Measurements from ENCODE around the gene TAPT1. TPM values are rescaled to one million over a fixed set of nuclear protein-coding genes. Genes with fewer than 3 reads are reported as not detected.
"Not testable (repeated sequence)": the region's sequence is repeated elsewhere in the genome, so short reads cannot be mapped to it uniquely, and the experiment has no call there.

The TAPT1 gene
- total RNA-seq, 1 donor from 2014 or later: 17.4 TPM

DNA sequence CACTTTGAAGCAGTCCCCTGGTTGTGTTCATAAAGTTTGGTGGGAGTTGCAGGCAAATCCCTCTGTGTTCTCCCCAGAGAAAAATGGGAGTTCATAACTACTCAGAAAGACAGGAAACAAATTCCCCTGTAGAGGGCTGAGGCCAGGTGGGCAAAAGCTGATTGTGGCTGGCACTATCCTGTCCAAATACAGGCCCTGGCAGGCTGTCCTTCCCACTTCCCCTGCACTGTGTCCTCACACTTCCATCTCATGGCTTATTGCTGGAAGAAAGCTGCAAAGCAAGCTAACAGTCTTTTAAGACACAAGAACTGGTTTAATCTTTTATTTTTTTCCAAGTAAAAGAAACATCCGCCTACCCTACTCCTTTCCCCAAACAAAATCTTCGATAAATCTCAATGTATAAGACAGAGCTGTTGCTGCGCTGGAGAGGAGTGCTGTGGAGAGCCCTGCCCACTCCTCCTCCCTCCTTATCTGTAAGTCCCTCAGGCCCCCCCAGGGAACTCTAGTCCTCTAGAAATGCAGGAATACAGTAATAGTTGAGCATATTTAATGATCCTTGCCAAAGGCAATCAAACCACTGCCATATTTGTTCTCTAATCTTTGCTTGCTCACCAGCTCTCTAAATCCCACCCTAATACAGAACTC, 14.0 kb downstream of the TAPT1 start:
- peak; percentile 32 for DNase-seq

GRCh38 chr4:16207409-16207808, 18.9 kb downstream of the TAPT1 start:
- DNase-seq: no peak

GRCh38 chr4:16206848-16207247, 19.4 kb downstream of the TAPT1 start:
- DNase-seq: no peak

- DNase-seq: no peak
Measured at GRCh38 chr4:16206301-16206700, 20.0 kb downstream of the TAPT1 start.

DNA sequence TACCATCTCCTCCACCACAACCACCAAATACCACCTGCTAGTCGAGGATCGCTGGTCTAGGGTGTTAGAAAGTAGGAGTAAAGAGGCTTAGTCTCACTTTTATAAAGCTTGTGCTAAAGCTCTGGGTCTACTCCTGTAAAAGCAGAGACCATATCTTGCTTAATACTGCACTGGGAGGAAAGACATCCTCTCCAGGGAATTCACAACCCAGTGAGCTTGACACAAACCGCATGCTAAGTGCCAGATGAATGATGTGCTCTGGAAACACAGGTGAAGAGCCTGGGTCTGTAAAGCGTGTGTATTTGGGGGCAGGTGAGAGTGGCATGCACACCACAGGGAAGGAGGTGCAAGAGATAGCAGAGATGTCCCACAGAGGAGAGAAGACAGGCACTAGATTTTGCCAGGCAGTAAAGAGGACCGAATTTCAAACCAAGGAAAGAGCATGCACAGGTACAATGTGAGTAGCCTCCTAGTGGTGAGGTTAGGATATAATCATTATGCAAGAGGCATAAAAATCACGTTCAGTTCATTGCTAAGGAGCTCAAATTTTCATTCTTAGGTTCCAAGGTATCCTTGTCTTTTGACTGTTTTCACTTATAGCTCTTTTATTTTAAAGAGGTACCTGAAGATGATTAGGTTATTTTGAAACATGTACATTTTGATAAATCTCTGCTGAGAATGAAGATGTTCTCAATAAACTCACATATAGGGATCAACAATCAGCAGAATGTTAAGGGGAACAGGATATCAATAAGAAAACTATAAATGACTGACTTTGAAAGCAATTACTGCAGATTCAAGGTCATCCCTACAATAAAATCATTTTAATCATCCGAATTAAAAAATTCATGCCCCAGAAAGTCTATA, 20.7 kb downstream of the TAPT1 start:
- DNase-seq: peak; percentile 43

- DNase-seq: no peak
Measured at GRCh38 chr4:16204505-16204904, 21.8 kb downstream of the TAPT1 start.

- DNase-seq: no peak
Measured at GRCh38 chr4:16203083-16203482, 23.2 kb downstream of the TAPT1 start.

DNA sequence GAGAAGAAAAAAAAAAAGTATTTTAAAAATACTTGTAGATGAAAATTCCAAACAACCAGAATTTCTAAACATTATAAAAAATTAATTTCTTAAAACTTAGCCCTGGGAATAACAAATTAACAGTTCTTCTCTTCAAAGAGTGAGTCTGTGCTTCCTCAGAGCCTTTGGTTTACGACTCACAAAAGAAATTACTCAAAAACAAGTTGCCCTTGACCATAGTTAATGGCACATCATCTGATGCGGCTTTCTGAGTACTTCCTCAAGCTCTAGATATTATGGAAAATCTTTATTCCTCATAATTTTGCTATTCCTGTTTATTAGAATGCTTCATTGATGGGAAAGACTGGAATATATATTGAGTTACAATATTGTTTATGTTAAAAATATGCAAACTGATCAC, 23.7 kb downstream of the TAPT1 start:
- DNase-seq: no peak

DNA sequence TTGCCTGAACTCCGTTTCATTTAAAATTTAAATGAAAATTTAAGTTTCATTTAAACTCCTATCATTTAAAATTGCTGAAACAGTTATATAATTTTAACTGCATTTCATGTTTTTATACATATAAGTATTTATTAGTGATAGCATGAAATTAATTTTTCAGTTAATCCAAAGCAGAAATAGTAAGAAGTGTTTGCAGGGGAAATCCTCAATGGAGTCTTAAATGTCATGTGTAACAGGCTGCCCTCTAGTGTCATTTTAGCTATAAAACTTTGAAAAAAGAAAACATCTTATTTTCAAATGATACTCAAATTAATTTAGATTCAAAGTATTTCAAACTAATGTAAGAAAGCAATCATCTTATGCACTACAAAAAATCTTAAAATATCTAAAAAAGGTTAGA, 27.2 kb downstream of the TAPT1 start:
- peak; percentile 63 for DNase-seq

GRCh38 chr4:16197876-16198665, 28.2 kb downstream of the TAPT1 start:
- DNase-seq: peak; percentile 25

GRCh38 chr4:16196482-16197393, 29.5 kb downstream of the TAPT1 start:
- DNase-seq: peak; percentile 75

- DNase-seq: no peak
Measured at GRCh38 chr4:16195209-16195608, 31.1 kb downstream of the TAPT1 start.

DNA sequence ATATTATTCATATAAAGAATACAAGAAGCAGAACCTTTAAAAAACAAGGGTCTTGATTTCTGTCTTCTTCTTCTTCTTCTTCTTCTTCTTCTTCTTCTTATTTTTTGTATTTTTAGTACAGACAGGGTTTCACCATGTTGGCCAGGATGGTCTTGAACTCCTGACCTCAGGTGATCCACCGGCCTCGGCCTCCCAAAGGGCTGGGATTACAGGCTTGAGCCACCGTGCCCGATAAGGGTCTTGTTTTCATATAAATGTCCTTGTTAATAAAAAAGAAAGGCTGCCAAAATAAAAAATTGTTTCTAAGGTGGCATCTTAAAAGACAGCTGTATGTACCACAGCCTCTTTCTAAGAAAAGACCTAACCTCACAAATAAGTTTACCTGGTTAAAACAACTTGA, 31.5 kb downstream of the TAPT1 start:
- not testable (repeated sequence) for DNase-seq

- DNase-seq: no peak
Measured at GRCh38 chr4:16194214-16194613, 32.1 kb downstream of the TAPT1 start.

DNA sequence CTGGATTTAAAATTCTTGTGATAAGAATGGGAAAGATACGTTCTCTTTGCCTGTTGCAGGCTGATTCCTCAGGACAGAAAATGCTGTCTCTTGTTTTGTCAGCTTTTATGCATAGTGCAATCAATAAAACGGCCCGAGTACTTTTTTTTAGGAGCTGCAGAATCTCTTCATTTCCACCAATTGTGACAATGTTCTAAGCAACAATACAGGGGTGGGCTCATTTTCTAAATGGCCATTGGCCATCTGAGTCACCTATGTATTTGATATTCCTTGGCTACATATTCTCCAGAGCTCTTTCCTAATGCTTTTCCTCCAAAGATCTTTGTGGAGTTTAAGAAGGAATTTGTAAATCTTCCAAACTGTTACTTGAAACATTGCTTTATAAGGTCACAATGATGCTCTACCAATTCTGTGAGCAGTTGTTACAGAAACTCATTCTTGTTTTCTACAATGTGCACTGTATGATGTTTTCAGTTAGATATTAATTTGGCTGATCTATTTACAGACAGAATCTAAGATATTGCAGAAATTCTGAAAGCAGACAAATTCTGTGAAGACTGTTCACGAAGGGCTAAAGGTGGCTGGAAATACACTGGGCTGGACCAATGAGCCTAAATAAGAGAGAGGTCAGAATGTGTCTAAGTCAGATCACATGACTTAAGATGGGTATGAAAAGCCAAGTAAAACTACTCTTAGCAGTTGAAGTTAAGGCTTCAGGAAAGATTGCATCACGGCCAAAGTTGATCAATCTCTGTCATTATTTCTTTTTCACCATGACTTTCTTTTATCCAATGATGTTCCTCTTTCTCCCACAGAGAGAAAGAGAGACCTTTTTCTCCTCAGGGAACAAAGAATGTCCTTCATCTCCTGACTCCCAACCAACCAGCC, 33.4 kb downstream of the TAPT1 start:
- DNase-seq: peak; percentile 67

DNA sequence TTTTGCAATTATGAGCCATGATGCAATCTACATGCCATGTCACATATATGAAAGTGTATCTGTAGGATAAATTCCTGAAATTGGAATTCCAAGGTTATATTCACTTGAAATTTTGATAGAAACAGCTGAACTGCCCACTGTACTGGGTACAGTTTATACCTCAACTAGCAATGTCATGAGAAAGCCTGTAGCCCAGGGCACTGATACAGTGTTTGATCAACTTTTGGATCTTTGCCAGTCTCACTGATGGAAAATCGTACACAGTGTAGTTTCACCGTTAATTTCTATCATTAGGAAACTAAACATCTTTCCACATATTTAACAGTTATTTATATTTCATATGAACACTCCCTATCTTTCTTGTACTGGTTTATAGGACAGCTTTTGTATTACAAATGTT, 34.2 kb downstream of the TAPT1 start:
- DNase-seq: peak; percentile 23

DNA sequence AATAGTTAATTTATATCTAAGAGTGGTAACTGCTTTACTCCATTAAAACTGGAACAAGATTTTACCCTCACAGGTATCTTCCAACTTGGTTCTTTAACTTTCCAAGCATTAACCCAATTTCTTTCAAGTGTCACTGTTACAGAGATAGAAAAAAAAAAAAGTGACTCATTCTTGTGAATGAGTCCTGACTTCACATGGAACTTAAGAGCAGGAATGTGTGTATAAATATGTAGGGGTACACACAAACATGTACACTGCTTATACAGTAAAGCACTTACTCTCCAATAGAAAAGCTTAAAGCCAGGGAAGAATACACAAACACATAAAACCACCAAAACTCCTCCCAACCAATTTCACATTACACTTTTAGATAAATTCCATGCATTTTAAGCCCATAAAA, 38.8 kb downstream of the TAPT1 start:
- no peak for DNase-seq

GRCh38 chr4:16186986-16187385, 39.3 kb downstream of the TAPT1 start:
- DNase-seq: no peak

- no peak for DNase-seq
Measured at GRCh38 chr4:16183604-16184003, 42.7 kb downstream of the TAPT1 start.

GRCh38 chr4:16176621-16177020, 49.6 kb downstream of the TAPT1 start:
- no peak for DNase-seq

DNA sequence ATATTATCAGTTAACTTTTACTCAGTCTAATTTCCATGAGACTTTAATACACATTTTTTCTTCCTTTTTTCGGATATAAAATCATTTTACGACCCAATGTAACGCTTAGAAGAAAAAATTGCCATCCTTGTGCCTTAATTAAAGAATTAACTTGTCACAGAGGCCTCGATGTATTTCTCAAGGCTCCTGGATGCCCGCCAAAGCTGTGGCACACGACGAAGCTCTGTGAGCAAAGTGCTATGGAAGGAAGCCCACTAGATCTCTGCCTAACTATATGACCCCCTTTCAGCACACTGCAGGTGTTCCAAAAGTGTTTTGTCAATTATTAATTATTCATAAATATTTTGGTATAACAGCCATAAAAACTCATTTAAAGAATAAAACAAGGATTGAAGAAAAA, 54.4 kb downstream of the TAPT1 start:
- no peak for DNase-seq
